Heart right ventricle (tissue), 16 donors: ENCODE results near the gene EGFR. TPM values are rescaled to one million over a fixed set of nuclear protein-coding genes. Genes with fewer than 3 reads are reported as not detected.

Source experiments
- ATAC-seq, 8 donors: fragments of 200-7000 bp; cut with Tn5 transposase; one replicate each; pipeline ENCODE4 v1.9.1; 2020; ENCODE audit warnings: mild to moderate bottlenecking in 8 of 8, moderate library complexity in 8 of 8, moderate number of reproducible peaks in 1 of 8
- DNase-seq, 2 donors: peaks; one replicate each; pipeline ENCODE4 v3.0.0-alpha.2; 2020
- H3K27ac ChIP-seq, 10 donors: fragments of 200-600 bp; sonication (generic) in 2 of 10; one replicate each; pipeline versions ENCODE4 v1.5.0 to v1.8.0; 2020 to 2022; ENCODE audit warnings: mild to moderate bottlenecking in 3 of 10
- H3K27me3 ChIP-seq, 7 donors: fragments of 200-600 bp; one replicate each; pipeline ENCODE4 v1.8.0; 2021 to 2022; ENCODE audit warnings: mild to moderate bottlenecking in 2 of 7
- H3K36me3 ChIP-seq, 9 donors: fragments of 200-600 bp; sonication (generic) in 1 of 9; one replicate each; pipeline versions ENCODE4 v1.5.0 to v1.8.0; 2020 to 2022; ENCODE audit warnings: mild to moderate bottlenecking in 2 of 9
- H3K4me1 ChIP-seq, 9 donors: fragments of 200-600 bp; sonication (generic) in 1 of 9; one replicate each; pipeline versions ENCODE4 v1.5.0 to v1.8.0; 2020 to 2022; ENCODE audit warnings: mild to moderate bottlenecking in 4 of 9
- H3K4me3 ChIP-seq, 10 donors: fragments of 200-600 bp; sonication (generic) in 2 of 10; one replicate each; pipeline versions ENCODE4 v1.5.0 to v1.8.0; 2020 to 2022; ENCODE audit warnings: mild to moderate bottlenecking in 7 of 10, moderate library complexity in 2 of 10
- H3K9me3 ChIP-seq, 11 donors: fragments of 200-600 bp in 10 of 11; sonication (generic) in 2 of 11; one replicate each; pipeline versions ENCODE4 v1.5.0 to v1.8.0; 2013 to 2022; ENCODE audit warnings: mild to moderate bottlenecking in 2 of 11, control low read depth in 1 of 11, moderate library complexity in 1 of 11
- WGBS, 2 donors: extraction: QIAGEN DNeasy Blood & Tissue Kit; methylation state at CpG; one replicate each; pipeline ENCODE4 v1.1.7; 2013; ENCODE audit warnings: inconsistent platforms in 1 of 2; 5-methylcytosine and 5-hydroxymethylcytosine counted together
- intact Hi-C, 10 donors: fragments of 100-400 bp; cut with DNase I; formaldehyde crosslinking; loops; one replicate each; pipeline versions ENCODE4 v1.11.1 to v1.14.2; 2022
- polyA plus RNA-seq, 2 donors: library from polyadenylated mRNA; stranded (reverse); fragments of 200-250 nt; gene quantifications; one replicate each; pipeline ENCODE4 v1.2.3, GENCODE V29; 2013
- total RNA-seq, 10 donors: library from RNA; stranded (reverse); fragmentation: NEBNext Ultra II Directional in 3 of 10; extraction: Animal tissue kit (Norgen Biotek cat#: 25700) in 3 of 10; gene quantifications; one replicate each; pipeline versions ENCODE4 v1.2.1 to v1.2.4, GENCODE V29; 2021 to 2023
- TF ChIP-seq, protein P1 (sequence below), 9 donors: fragments of 200-600 bp; sonication (generic) in 2 of 9; IDR thresholded peaks; one replicate each; pipeline versions ENCODE4 v1.5.0 to v1.8.0; 2021 to 2022; ENCODE audit warnings: antibody characterized with exemption in 9 of 9, mild to moderate bottlenecking in 5 of 9, moderate library complexity in 1 of 9
- donor health status: Arrhythmogenic right ventricular cardiomyopathy.
- donor health status: ischemic (EF 13 %, LVEDD 7.1; RV severe dilation, severe dysfunction).
- donor health status: healthy with polysubstance abuse.
- donor health status: DM: no; HTN: yes; CAD: no.
- donor health status: DM: no; HTN: no; CAD: no.
- donor health status: ischemic (EF 25% LVEDD 6.9; RV normal size, moderate dysfunction).
- donor health status: ischemic (EF 25% LVEDD 5.7; RV mildly dilated, moderate dysfunction).
- donor health status: healthy.
- donor health status: DM: yes; HTN: yes; CAD: no.
- donor health status: Ischemic cardiomyopathy.
- donor health status: ischemic (EF 35%, LVEDD 5.7; RV mildly dilated, moderate dysfunction).
- donor health status: nonischemic (EF 11% LVEDD 7.7; RV severe dilation, severe dysfunction).
- donor health status: DM: yes; HTN: yes; CAD: no.
- donor health status: PGD.
- donor health status: ischemic (EF 29% LVEDD 5.4; RV normal size, mild dysfunction).
- donor health status: nonischemic (EF 23%, LVEDD 6.1; RV moderate dilation, normal function).

The EGFR gene
- total and polyA plus RNA-seq, 12 donors, result 1.9 to 13.5 (median 7.6) TPM

DNA sequence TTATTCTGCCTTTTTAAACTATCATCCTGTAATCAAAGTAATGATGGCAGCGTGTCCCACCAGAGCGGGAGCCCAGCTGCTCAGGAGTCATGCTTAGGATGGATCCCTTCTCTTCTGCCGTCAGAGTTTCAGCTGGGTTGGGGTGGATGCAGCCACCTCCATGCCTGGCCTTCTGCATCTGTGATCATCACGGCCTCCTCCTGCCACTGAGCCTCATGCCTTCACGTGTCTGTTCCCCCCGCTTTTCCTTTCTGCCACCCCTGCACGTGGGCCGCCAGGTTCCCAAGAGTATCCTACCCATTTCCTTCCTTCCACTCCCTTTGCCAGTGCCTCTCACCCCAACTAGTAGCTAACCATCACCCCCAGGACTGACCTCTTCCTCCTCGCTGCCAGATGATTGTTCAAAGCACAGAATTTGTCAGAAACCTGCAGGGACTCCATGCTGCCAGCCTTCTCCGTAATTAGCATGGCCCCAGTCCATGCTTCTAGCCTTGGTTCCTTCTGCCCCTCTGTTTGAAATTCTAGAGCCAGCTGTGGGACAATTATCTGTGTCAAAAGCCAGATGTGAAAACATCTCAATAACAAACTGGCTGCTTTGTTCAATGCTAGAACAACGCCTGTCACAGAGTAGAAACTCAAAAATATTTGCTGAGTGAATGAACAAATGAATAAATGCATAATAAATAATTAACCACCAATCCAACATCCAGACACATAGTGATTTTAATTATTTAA lies 151.7 kb downstream of the EGFR start:
- no peak for DNase-seq
- TF ChIP-seq, protein P1, sequence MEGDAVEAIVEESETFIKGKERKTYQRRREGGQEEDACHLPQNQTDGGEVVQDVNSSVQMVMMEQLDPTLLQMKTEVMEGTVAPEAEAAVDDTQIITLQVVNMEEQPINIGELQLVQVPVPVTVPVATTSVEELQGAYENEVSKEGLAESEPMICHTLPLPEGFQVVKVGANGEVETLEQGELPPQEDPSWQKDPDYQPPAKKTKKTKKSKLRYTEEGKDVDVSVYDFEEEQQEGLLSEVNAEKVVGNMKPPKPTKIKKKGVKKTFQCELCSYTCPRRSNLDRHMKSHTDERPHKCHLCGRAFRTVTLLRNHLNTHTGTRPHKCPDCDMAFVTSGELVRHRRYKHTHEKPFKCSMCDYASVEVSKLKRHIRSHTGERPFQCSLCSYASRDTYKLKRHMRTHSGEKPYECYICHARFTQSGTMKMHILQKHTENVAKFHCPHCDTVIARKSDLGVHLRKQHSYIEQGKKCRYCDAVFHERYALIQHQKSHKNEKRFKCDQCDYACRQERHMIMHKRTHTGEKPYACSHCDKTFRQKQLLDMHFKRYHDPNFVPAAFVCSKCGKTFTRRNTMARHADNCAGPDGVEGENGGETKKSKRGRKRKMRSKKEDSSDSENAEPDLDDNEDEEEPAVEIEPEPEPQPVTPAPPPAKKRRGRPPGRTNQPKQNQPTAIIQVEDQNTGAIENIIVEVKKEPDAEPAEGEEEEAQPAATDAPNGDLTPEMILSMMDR (IDR thresholded peaks at IDR 0.05), result no peak
- ATAC-seq, result peak in 1 of 8 donors; percentile 12
- no peaks in the 10 kb centered on the region for H3K4me1 ChIP-seq
- no peak overlapping the region for H3K4me3 ChIP-seq
- peaks cover 0 to 87% (median 5%) of the 10 kb centered on the region in 9 donors for H3K36me3 ChIP-seq
- no peak overlapping the region for H3K27ac ChIP-seq
- WGBS, 2 donors, result 83 to 87% methylated on average over 11 of the region's 11 CpGs
- intact Hi-C loops, result no loop called here
- no peaks in the 10 kb centered on the region for H3K27me3 ChIP-seq
- no peaks in the 10 kb centered on the region for H3K9me3 ChIP-seq

DNA sequence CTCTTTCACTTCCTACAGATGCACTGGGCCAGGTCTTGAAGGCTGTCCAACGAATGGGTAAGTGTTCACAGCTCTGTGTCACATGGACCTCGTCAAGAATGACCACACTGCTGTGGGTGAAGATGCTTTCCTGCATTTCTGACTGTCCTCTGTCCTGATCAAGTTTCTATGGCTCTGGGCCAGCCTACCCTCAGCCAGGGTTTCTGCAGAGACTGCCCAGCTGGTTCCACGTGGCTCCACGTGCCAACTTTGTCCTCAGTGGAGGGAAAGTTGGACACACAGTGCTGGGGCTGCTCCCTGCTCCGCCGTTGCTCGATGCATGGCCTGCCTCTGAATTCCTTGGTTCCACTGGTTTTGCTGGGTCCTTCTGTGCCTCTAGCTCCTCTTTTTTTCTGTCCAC lies 152.3 kb downstream of the EGFR start:
- Histone ChIP-seq H3K4me1 (peaks cover 0 to 4% (median 0%) of the 10 kb centered on the region in 9 donors), H3K36me3 (peaks cover 0 to 84% (median 5%) of the 10 kb centered on the region in 9 donors), H3K9me3 (no peaks in the 10 kb centered on the region), H3K4me3 (no peak overlapping the region), H3K27ac (no peak overlapping the region), H3K27me3 (no peaks in the 10 kb centered on the region)
- intact Hi-C loops, result no loop called here
- 85 to 88% methylated on average over 7 of the region's 7 CpGs for WGBS, 2 donors
- ATAC-seq (no peak), DNase-seq (no peak)
- TF ChIP-seq, protein P1 (IDR thresholded peaks at IDR 0.05), result no peak

DNA sequence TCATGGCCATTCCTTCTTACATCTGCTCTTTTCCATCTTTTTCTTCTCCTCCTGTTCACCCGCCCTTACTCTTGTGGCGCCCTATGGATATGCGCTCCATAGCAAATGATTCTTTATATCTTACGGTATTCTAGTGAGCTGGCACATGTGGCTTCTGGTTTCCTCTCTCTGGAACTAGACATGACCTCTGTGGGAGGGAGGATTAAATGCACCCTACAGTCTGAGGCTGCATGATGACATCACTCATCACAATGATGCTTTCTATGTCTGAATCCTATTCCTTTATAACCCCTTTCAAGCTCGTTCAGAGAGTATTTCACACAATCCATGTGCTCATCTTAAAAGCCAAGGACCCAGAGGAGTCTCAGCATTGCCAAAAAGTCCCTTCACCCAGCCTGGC lies 153.3 kb downstream of the EGFR start:
- DNase-seq (no peak), ATAC-seq (no peak)
- Histone ChIP-seq H3K4me1 (peaks cover 0 to 12% (median 4%) of the 10 kb centered on the region in 9 donors), H3K4me3 (no peak overlapping the region), H3K27me3 (no peaks in the 10 kb centered on the region), H3K27ac (no peak overlapping the region), H3K9me3 (no peaks in the 10 kb centered on the region), H3K36me3 (peaks cover 0 to 82% (median 5%) of the 10 kb centered on the region in 9 donors)
- TF ChIP-seq, protein P1 (IDR thresholded peaks at IDR 0.05), result no peak
- 89 to 92% methylated on average over 5 of the region's 5 CpGs for WGBS, 2 donors
- intact Hi-C loops, result no loop called here

DNA sequence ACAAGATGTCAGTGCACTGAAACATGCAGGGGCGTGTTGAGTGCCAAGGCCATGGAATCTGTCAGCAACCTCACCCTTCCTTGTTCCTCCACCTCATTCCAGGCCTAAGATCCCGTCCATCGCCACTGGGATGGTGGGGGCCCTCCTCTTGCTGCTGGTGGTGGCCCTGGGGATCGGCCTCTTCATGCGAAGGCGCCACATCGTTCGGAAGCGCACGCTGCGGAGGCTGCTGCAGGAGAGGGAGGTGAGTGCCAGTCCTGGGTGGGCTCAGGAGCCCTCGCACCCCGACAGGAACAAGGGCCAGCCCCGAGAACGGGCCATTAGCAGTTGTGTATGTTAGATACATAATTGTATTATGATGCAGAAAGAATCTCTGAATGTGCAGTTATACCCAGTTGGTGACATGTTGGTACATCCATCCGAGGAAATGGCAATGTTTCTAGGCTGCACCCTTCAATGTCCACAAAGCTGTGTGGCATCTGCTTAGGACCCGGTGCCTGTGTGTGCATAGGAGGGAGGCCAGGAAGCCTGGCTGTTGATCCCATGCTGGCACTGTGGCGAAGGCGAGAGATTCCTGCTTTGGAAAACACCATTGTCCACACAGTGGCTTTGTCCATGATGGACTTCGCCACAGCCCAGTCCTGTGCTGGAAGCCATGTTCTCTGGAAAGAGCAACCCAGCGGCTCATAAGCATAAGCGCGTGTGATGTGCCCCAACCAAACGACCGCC lies 154.2 kb downstream of the EGFR start:
- TF ChIP-seq, protein P1 (IDR thresholded peaks at IDR 0.05), result no peak
- intact Hi-C loops, result no loop called here
- Histone ChIP-seq H3K27ac (no peak overlapping the region), H3K27me3 (no peaks in the 10 kb centered on the region), H3K9me3 (no peaks in the 10 kb centered on the region), H3K4me3 (no peak overlapping the region), H3K4me1 (peaks cover 0 to 21% (median 12%) of the 10 kb centered on the region in 9 donors), H3K36me3 (peaks cover 0 to 78% (median 5%) of the 10 kb centered on the region in 9 donors)
- no peak for DNase-seq
- ATAC-seq, result no peak
- 95 to 97% methylated on average over 25 of the region's 25 CpGs for WGBS, 2 donors
